SK-MEL-5 (cell line): Measurements from ENCODE around the gene ZNF618. TPM values are rescaled to one million over a fixed set of nuclear protein-coding genes. Genes with fewer than 3 reads are reported as not detected.
A peak's percentile ranks its signal among the peaks of the same experiment; 100 is the strongest.

Experiments
- DNase-seq: peaks from one replicate; pipeline ENCODE4 v3.0.0-alpha.2; 2016; ENCODE audit warnings: low read depth, low spot score
- in situ Hi-C: cut with HindIII; loops from 2 replicates; pipeline ENCODE4 v1.10.0; 2016; ENCODE audit warnings: low sequenced_read_pairs, high pct_unique_total_duplicates, low pct_unique_long_range_greater_than_20kb
- polyA plus RNA-seq, 2 experiments: library from polyadenylated mRNA; depleted of rRNA; stranded (reverse); fragments of >200 nt; gene quantifications; 2 replicates each; pipeline ENCODE4 v1.2.3, GENCODE V29; 2015
- total RNA-seq: library from RNA; depleted of rRNA; stranded (reverse); fragments of >200 nt; shearing (Covaris generic); gene quantifications from 2 replicates; pipeline ENCODE4 v1.2.3, GENCODE V29; 2014; rRNA removed

Gene ZNF618
- 2.2 and 3.2 TPM in 2 replicates for total RNA-seq
- polyA plus RNA-seq (2015; cell fraction: cytosol; rRNA removed), result 6.7 and 10.2 TPM in 2 replicates
- 10.7 and 16.0 TPM in 2 replicates for polyA plus RNA-seq (2015; cell fraction: nucleus; rRNA removed)

GRCh38 chr9:113876151-113876992 is at the start of gene ZNF618:
Gene ZNF618, plus strand, starts transcription at chr9:113876309. Its CDS starts 72 bp downstream, at chr9:113876381.
- DNase-seq, result peak; percentile 38
- in situ Hi-C loops, result no loop called here

GRCh38 chr9:113828221-113828620 is 47.9 kb upstream of the ZNF618 start:
- no peak for DNase-seq
- in situ Hi-C loops, result no loop called here

- no peak for DNase-seq
- in situ Hi-C loops, result no loop called here
These were observed 38.8 kb upstream of the ZNF618 start for GRCh38 chr9:113837334-113837733.

DNA sequence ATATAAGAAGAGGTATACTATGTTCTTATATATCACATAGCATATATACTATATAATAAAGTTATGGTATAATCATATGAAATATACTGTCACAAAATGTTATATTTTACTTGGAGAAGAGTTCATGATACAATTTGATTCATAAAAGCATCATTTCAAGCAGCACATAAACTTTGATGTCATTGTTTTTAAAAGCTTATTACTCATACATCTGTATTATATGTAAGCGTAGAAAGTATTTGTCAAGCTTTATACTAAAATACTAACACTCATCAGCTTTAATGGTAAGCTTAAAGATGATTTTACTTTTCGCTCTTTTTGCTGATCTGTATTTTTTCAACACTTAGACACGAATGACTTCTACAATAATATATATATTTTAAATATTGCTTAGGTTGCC is 34.0 kb upstream of the ZNF618 start:
- in situ Hi-C loops, result no loop called here
- no peak for DNase-seq

DNA sequence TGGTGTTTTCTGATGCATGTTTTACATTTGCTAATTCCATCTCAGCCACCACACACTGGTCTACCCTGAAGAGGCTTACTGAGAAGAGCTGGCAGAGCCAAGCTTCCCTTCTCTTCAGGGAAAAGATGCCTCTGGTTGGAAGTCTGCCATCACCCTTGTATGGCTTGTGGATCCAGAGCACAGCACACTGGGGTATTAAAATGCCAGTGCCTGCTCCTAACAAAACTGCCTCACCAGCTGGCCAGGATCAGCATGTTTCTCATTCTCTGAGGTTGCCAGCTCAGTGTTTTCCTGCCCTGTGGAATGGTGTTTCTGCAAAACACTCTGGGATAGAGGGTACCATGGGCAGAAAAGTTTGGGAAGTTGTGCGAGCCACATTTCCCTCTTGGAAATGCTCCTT is 31.6 kb upstream of the ZNF618 start:
- in situ Hi-C loops, result no loop called here
- DNase-seq, result no peak

DNA sequence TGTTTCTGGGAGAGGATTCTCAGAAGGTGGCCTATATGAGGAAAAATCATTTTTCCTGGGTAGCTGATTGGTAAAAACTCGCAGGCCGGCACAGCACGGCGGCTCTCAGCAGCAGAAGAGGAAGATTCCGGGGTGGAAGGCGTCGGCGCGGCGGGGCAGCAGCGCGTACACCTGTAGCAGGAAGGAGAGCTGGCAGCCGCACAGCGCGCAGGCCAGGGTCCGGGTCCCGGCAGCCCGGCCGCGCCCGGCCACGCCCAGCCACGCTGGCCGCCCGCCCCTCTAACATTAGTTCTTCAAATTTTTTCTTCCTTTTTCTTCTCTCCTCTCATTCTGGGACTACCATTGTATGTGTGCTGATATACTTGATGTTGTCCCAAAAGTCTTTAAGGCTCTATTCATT is 24.8 kb upstream of the ZNF618 start:
- DNase-seq, result no peak

GRCh38 chr9:113851873-113852272 is 24.2 kb upstream of the ZNF618 start:
- DNase-seq, result no peak
- in situ Hi-C loops, result no loop called here

More for the DNA sequence above, 24.8 kb upstream of the ZNF618 start:
- in situ Hi-C loops, result no loop called here

DNA sequence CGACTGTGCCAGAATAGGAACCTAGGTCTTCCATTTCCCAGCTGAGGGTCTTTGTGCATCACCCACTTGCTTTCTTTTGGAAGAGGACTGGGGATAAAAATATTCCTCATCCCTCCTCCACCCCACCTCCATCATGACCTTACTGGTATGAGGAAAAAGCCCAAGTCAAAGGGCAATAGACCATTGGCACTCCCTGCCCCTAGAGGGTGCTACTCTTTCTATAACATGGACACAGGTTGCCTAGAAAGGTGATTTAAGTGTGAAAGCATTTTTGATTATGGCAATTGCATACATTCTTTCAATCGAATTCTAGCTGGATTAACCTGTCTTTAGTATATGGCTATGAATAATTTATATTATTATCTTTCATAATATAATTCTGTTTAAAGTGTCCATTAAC is 22.8 kb upstream of the ZNF618 start:
- in situ Hi-C loops, result no loop called here
- DNase-seq, result peak; percentile 61

GRCh38 chr9:113854310-113854709 is 21.8 kb upstream of the ZNF618 start:
- in situ Hi-C loops, result no loop called here
- DNase-seq, result no peak

GRCh38 chr9:113857875-113858274 is 18.2 kb upstream of the ZNF618 start:
- in situ Hi-C loops, result no loop called here
- peak; percentile 2 for DNase-seq

GRCh38 chr9:113858282-113858681 is 17.8 kb upstream of the ZNF618 start:
- no peak for DNase-seq
- in situ Hi-C loops, result no loop called here

DNA sequence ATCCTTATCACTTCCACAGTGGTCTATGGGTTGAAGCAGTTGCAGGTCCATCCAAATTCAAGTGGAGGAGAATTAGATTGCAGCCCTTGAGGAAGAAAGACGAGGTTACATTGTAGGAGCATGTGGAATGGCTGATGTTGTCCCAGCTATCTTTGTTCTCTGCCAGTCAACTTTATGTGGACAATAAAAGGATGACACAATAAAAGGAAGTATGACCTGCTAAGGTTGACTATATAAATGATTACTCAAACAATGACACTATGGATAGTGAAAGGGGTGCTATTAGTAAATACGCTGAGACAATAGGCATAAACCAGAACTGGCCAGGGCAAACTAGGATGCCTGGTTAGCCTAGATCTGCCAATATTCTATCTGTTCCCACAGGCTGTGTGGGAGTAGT is 12.8 kb upstream of the ZNF618 start:
- DNase-seq, result no peak

GRCh38 chr9:113868501-113868900 is 7.6 kb upstream of the ZNF618 start:
- DNase-seq, result no peak
- in situ Hi-C loops, result no loop called here

More for the DNA sequence above, 12.8 kb upstream of the ZNF618 start:
- in situ Hi-C loops, result no loop called here

- DNase-seq, result no peak
- in situ Hi-C loops, result no loop called here
These were observed 3.5 kb upstream of the ZNF618 start for GRCh38 chr9:113872485-113873143.

DNA sequence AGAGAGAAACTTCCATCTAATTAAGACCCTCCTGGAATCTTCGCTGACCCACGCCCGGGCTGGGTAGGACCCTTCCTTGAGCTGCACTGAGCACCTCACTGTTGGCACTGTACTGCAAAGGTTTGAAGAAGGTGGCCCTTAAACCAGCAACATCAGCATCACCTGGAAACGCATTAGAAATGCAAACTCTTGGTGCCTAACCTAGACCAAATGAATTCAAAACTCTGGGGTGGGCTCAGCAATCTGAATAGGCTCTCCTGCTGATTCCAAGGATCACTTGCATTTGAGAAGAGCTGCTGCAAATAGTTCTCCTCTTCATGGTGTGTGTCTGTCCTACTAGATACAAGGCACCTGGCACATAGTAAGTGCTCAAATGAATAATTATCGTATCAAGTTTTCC is 2.7 kb upstream of the ZNF618 start:
- in situ Hi-C loops, result no loop called here

DNA sequence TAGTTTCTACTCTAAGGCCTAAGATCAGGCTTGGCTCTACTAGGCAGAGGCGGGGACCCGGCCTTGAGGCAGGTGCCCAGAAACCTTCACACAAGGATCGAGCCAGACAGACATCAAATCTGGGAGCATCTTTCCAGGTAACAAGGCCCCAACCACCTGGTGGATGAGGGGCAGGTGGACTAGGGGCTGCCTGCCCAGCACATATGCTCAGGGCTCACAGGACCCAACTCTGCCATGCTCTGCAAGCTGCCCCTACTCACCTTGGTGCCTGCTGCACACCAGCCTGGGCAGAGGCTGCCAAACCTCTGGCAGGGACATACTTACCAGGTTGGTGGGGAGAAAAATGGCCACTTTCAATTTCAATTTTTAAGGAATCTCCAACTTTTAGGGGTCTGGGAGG is 2.2 kb upstream of the ZNF618 start:
- in situ Hi-C loops, result no loop called here

More for the DNA sequence above, 2.7 kb upstream of the ZNF618 start:
- no peak for DNase-seq

DNA sequence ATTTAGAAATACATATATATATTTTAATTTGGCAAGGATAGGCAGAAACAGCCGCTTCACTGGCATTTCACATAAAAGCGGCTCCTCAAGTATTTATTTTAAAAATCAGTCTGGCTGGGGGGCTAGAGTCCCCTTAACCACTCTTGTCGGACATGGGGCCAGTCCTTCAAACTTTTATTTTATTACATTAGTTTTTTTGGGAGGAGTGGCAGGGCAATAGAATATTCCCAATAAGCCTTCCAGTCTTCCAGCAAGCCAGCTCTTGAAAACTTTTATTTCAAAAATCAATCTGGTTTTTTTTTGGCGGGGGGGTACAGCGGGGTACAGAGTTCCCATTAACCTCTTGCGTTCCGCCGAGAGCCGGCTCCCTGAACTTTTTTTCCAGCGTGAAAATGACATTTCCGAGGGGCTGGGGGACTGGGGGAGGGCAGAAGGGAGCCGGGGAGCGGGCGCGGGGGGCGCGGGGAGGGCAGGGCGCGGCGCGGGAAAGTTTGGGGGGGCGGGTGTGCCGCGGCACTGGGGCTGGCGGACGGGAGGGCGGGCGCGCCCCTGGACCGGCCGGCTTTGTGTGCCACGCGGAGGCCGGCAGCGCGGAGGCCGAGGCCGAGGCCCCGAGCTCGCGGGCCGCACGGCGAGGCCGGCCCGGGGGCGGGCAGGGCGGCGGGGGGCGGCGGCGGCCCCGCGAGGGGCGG is 504 bp upstream of the ZNF618 start:
- in situ Hi-C loops, result no loop called here
- DNase-seq, result peak; percentile 6

More for the DNA sequence above, 2.2 kb upstream of the ZNF618 start:
- no peak for DNase-seq

DNA sequence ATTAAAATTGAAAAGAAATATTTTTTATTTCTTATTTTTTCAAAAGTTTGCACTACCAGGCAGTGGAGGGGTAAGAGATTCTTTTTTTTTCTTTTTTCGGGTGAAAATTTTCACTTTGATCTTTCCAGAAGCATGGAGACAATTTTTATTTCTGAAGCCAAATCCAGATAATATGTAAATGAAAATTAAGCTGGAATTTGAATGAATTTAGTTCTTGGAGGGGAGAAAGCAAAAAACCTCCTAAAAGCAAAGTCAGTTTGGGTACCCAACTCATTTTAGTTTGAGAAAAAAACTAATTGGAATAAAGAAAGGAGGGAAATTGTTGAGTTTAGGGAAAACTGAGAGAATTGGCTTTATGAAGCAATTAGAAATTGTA is 872 bp downstream of the ZNF618 start:
- in situ Hi-C loops, result no loop called here
- no peak for DNase-seq
